Body of pancreas (tissue), 4 donors: ENCODE data around the gene NREP.

Experiments
- POLR2A ChIP-seq, 3 donors: fragments of 450-650 bp; IDR thresholded peaks; one replicate each; pipeline ENCODE4 v1.6.1; 2016; ENCODE audit warnings: antibody characterized with exemption in 3 of 3, mild to moderate bottlenecking in 2 of 3
- TF ChIP-seq, protein P1 (sequence below), 7 experiments: fragments of 450-650 bp in 4 of 7; fragments of 200-600 bp in 3 of 7; sonication (generic) in 3 of 7; IDR thresholded peaks; one replicate each; pipeline ENCODE4 v1.5.1; 2016 to 2019; ENCODE audit warnings: antibody characterized with exemption in 7 of 7

DNA sequence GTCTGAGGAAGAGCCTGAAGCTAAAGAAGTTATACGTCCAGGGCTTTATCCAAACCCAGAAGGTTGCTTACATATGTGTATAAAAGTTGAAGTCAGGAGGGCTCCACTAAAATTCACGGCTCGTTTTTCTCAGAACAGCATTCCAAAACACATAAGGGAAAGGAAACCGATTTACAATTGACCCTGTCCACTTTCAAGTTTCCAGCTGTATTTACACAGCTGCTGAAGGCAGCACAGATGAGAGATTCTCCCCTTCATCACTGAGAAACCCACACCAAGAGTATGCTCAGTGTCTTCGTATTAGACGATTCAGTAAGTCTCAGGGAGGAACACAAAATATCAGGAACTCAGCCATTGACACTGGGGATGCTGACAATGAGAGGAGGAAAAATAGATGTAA, 5.9 kb upstream of the NREP start:
- TF ChIP-seq, protein P1, sequence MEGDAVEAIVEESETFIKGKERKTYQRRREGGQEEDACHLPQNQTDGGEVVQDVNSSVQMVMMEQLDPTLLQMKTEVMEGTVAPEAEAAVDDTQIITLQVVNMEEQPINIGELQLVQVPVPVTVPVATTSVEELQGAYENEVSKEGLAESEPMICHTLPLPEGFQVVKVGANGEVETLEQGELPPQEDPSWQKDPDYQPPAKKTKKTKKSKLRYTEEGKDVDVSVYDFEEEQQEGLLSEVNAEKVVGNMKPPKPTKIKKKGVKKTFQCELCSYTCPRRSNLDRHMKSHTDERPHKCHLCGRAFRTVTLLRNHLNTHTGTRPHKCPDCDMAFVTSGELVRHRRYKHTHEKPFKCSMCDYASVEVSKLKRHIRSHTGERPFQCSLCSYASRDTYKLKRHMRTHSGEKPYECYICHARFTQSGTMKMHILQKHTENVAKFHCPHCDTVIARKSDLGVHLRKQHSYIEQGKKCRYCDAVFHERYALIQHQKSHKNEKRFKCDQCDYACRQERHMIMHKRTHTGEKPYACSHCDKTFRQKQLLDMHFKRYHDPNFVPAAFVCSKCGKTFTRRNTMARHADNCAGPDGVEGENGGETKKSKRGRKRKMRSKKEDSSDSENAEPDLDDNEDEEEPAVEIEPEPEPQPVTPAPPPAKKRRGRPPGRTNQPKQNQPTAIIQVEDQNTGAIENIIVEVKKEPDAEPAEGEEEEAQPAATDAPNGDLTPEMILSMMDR (IDR thresholded peaks at IDR 0.05) = no peak
- TF ChIP-seq POLR2A (IDR thresholded peaks at IDR 0.05) = no peak
